Embryonic facial prominence (tissue), 1 donor: ENCODE results near the gene KHSRP.

Experiments used
- DNase-seq: peaks from one replicate; pipeline ENCODE4 v3.0.0-alpha.2; 2016; ENCODE audit errors: extremely low spot score

KHSRP gene

DNA sequence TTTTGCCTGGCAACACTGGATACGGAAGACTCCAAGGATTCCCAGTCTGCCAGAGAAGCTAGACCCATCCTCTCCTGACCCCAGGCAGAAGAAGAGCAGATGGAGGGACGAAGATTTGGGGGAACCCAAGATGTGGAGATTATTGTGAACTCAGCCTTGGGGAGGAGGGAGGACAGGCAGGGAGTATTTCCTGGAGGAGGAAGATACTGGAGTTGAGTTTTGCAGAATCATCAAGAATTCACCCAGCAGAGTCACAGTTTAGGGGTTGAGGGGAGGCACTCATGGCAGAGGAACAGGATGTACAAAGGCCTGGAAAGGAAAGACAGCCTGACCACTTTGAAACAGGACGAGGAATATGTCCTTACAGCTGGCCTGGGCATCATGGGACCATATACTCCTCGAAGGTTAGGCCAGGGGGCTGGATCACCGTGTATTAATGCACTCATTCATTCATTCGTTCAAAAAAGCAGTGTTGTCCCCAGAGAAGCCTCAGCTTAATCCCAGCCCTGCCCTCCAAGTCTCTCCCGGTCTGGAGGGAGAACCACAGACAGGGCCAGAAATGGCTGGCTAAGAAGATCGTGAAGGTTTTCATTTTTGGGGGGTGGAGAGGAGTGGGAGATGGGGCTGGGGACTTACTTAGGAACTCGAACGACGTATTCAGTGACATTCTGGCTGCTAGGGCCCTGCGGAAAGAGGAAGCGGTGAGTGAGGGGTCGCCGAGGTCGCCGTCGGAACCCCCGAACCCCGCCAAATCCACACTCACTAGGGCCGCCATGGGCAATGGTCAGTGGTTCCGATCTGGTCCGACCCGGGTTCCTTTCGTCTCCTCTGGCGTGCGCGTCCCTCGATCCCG is 32.2 kb downstream of the KHSRP start:
- no peak for DNase-seq

DNA sequence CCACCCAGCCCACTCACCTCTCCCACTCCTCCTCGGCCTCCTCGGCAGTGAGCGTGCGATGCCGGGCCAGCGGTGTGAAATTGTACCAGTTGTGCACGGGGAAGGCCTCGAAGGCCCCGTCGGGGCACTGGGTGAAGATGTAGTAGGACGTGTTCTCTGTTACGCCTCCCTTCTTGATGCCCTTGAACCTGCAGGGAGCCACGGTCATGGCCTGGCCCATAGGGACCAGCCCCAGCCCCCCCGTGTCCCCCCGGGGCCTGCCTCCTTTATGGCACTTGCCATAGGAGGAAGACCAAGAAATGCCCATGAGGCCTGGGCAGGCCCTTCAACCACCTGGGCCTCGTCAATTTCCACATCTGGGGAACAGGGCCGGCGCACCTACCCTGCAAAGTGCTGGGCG is 37.2 kb downstream of the KHSRP start:
- no peak for DNase-seq

DNA sequence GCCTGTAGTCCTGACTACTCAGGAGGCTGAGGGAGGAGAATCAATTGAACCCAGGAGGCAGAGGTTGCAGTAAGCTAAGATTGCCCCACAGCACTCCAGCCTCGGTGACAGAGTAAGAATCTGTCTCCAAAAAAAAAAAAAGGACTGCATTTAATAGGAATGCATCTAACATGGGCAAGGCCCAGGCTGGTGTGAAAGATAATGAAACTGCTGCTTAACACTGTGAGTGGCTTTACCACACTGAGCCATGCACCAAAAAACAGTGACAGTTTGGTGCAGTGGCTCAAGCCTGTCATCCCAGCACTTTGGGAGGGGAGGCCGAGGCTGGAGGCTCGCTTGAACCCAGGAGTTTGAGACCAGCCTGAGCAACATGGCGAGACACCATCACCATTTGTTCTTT is 40.2 kb downstream of the KHSRP start:
- DNase-seq = no peak

DNA sequence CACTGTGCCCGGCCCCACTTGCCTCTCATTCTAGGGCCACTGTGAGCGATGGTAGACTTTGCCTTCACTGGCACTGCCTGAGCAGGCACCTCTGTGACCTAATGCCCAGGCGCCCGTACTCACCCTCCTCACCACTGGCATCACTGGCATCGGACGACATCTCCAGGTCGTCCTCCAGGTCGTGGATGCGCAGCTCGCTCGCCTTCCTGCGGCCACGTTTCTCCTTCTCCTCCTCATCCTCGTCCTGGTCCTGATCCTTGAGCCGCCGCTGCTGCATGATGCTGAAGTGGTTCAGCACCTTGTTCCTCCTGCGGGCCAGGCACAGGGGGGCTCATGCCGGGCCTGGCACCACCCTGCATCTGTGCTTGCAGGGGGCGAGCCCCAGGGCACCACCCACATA is 41.4 kb downstream of the KHSRP start:
- no peak for DNase-seq

DNA sequence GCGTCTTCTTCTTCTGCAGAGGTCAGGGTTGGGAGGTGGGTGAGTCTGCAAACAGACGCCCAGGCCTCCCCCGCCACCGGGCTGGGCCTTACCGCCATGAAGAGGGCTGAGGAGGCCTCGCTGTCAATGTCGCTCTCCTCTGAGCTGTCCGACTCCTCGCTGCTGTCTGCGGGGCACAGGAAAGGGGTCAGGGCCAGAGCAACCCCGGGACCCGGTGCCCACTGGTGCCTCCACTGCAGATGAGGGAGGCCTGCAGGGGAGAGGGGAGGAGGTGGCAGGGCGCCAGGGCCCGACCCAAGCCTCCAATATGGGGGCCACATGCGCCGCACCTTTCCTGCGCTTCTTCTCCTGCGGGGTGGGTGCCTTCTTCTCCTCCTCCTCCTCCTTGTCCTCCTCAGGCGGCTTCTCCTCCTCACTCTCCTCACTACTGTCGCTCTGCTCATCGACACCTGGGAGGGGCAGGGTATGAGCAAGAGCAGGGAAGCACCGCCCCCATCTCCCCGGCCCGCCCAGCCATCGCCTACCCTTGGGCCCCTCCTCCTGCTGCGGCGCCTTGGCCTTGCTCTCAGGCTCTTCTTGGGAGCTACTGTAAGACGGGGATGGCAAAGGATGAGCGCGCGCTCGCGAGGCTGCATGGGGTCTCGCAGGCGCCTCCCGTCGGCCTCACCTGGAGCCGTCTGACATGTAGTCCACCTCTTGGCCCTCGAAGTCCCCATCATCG is 43.4 kb downstream of the KHSRP start:
- no peak for DNase-seq

DNA sequence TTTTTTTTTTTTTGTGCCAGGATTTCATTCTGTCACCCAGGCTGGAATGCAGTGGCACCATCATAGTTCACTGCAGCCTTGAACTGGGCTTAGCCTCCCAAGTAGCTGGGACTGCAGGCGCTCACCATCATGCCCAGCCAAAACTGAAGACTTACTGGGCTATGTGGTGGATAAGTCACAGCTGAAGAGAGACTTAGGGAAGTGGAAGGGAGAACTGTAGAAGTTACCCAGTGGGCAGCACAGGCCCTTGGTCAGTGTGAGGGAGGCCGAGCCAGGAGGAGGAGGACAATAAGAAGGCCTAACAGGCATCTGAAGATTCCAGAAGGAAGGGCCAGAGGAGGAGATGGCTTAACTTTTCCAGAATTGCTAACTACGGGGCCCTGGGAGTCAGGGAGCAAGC is 44.9 kb downstream of the KHSRP start:
- no peak for DNase-seq

DNA sequence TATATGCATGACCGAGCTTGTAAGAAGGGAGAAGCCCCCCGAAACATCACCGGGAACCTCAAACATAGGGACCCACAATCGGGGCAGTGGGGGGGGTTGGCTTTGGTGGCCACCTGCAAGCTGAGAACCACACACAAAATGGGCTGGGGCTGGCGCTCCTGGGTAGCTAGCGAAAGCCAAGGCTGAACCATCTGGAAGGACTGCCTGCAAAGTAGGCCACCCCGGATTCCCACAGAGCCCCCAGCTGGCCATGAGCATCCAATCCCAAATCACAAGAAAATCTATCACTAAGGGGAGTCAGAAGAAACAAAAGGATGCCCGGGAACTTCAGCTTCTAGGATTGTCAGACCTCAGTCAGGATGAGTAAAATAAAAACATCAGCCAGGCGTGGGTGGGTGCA is 46.1 kb downstream of the KHSRP start:
- DNase-seq = no peak

DNA sequence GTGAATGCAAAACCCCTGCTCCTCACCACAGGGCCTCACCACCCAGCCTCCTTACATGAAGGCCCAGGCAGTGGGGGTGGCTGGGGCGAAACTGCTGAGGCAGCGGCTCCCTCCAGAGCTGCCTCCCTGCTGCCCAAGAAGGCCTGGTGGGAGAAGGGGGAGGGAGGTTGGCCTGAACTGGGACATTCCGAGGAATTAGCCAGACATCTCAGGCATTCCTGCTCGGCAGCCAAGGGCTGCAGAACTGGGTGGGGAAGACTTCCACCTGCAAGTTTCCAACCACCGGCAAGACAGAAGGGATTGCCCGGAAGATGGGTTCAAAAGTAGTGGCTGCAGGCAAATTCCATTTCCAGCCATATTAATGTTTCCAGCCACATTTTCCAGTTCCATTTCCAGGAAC is 46.6 kb downstream of the KHSRP start:
- DNase-seq = no peak

DNA sequence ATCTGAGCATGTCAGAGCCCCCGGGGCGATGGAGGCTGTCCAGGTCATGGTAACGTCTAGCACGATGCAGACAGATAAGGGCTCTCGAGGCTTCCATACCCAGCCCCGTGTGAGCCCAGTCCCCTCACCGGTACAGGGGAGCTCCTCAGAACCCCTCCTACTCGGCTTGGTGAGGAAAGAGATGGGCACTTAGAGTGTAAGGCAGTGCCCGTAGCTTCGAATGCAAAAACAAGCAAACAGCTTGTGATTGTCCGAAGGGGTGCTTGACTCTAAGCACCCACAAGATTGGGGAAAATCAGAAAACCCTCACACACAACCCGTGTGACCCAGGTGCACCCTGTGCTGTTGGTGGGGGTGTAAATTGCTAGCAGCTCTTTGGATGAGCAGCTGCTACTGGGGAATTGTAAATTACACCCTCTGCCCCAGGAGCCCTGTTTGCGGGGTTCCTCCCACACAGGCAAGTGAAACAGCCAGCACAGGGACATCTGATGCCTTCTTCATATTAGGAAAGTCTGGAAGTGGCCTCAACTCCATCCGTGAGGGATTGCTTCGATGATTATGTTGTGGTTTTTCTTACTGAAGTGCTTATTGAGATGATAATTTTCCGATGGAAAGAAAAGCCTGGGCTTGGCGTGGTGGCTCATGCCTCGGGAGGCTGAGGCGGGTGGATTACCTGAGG is 48.0 kb downstream of the KHSRP start:
- no peak for DNase-seq

DNA sequence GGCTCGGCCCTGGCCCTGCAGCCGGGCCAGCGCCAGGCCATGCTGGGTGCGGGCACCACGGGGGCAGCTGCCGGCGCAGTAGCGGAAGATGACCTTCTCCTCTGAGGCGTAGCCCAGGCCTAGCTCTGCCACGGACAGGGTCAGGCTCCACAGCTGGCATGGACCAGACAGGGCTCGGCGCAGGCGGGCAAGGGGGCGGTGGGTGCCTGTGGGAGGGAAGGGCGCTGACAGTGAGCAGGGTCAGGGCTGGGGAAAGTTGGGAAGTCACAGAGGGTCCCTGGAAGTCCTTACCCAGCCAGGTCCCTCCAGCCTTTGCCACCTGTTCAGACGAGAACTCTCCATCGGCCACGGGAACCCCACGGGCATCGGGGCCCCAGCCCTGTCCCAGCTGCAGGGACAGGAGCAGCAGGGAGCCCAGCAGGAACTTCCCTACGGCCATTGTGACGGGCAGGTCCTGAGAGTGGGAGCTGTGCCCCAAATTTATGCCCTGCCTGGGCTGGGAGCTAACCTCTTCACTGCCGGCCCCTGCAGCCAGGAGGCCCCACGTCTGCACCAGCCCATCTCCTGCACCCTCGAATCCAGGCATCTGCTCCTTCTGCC is 49.1 kb downstream of the KHSRP start, which contains the start of gene PSPN:
Gene PSPN (minus strand): TSS at position 523 of the 600 bp plus-strand sequence. CDS start 84 bp downstream, at position 439.
- no peak for DNase-seq

DNA sequence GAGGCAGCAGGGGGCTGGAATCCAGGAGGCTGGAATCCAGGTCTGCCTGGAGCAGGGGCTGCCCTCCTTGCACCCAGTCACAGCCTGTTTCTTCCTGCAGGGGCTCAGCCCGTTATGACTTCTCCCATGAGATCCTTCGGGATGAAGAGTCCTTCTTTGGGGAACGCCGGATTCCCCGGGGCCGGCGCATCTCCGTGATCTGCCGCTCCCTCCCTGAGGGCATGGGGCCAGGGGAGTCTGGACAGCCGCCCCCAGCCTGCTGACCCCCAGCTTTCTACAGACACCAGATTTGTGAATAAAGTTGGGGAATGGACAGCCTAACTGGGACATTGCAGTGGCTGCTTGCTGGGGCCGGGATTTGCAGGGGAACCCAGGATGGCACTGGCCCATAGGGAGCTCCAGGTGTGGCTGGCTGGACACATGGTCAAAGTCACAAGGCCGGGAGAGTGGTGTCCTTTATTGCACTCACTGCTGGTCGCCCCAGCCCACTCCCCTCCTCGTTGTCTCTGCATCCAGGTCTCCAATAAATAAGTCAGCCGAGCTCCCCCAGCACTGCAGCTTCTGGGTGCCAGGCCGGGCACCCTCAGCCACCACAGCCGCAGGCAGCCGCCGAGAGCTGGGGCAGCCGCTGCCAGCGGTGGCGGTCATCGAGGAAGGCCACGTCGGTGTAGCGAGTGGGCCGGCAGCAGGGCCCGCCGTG is 49.8 kb downstream of the KHSRP start:
- DNase-seq = no peak

DNA sequence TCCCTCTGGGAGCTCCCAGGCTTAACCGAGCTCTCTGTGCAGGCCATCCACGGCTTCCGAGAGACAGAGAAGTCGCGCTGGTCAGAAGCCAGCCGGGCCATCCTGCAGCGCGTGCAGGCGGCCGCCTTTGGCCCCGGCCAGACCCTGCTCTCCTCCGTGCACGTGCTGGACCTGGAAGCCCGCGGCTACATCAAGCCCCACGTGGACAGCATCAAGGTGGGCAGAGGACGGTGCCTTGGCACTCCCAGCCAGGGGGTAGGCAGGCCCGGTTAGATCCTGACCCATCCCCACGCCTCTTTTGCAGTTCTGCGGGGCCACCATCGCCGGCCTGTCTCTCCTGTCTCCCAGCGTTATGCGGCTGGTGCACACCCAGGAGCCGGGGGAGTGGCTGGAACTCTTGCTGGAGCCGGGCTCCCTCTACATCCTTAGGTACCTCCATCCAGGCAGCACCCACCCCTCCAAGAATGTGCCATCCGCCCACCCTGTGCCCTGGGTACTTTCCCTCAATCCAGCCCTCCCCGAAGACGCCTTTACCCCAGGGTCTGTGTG is 50.4 kb downstream of the KHSRP start:
- no peak for DNase-seq

DNA sequence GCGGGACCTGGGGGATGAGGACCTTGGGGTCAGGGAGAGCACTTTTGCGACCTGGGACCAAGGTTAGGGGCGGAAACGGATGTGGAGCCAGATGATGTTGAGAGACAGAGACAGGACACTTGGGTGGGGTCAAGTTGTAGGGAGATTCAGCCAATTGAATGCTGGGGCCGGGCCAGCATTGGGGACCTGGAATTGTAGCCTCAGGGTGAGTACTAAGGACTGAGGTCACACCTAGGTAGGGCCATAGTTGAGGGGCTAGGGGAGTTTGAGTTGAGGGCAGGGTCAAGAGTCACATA is 50.9 kb downstream of the KHSRP start:
- no peak for DNase-seq

DNA sequence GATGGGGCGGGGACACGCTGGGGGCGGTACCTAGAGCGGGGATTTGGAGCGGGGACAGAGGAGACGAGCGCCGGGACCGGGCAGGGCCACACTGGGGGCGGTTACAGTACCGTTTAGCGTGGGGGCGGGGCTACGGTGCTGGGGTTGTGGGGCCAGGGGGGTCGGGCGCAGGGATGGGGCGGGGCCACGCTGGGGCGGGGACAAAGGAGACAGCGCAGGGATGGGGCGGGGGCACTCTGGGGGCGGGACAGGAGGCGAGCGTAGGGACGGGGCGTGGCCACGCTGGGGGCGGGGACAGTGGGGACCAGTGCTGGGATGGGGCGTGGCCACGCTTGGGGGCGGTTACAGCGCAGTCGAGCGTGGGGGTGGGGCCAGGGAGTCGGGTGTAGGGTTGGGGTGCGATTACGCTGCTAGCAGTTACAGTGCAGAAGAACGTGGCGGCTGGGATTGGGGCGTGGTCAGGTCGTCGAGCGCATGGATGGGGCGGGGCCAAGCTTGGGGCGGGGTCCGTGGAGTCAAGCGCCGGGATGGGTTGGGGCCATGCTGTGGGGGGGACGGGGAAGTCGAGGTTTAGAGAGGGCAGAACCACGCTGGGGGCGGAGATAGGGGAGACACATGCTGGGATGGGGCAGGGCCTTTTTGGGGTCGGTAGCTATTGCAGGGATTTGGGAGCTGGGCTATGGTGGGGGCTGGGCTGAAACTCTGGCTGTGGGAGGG is 51.4 kb downstream of the KHSRP start:
- peak; percentile 98 for DNase-seq

DNA sequence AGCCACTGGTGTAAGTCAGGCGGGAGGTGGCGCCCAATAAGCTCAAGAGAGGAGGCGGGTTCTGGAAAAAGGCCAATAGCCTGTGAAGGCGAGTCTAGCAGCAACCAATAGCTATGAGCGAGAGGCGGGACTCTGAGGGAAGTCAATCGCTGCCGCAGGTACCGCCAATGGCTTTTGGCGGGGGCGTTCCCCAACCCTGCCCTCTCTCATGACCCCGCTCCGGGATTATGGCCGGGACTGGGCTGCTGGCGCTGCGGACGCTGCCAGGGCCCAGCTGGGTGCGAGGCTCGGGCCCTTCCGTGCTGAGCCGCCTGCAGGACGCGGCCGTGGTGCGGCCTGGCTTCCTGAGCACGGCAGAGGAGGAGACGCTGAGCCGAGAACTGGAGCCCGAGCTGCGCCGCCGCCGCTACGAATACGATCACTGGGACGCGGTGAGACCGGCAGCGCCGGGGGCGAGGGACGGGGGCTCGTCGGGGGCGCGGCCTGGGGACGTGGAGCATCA is 52.0 kb downstream of the KHSRP start, which contains the start of gene ALKBH7:
Gene ALKBH7 (plus strand): TSS at position 201 of the 502 bp plus-strand sequence. CDS start 27 bp downstream, at position 228.
- DNase-seq = peak; percentile 100

DNA sequence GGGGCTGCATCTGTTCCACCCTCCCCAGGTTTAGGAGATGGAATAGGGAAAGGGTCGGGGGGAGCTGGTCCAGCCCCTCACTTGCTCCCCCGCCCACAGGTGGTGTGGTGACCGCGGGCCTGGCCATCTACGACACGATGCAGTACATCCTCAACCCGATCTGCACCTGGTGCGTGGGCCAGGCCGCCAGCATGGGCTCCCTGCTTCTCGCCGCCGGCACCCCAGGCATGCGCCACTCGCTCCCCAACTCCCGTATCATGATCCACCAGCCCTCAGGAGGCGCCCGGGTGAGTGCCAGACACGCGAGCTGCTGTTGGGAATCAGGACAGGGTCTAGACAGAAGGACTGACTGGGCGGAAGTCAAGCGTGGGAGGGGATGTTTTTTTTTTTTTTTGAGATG is 60.3 kb downstream of the KHSRP start:
- DNase-seq = no peak
